ENCODE data around the gene NAT14. TPM values are rescaled to one million over a fixed set of nuclear protein-coding genes. Genes with fewer than 3 reads are reported as not detected.

Gene NAT14
- total RNA-seq, 1 experiment from 2014 or later: 87.7 TPM

- no peak for TF ChIP-seq SMAD3 (CRISPR knock-in tag; IDR thresholded peaks at IDR 0.05; ENCODE audit: borderline replicate concordance)
- TF ChIP-seq TP53 (CRISPR knock-in tag; IDR thresholded peaks at IDR 0.05): no peak
- TF ChIP-seq RELA (CRISPR knock-in tag; IDR thresholded peaks at IDR 0.05; ENCODE audit: borderline replicate concordance): no peak
- no peak for TF ChIP-seq RORB (CRISPR knock-in tag; IDR thresholded peaks at IDR 0.05)
- TF ChIP-seq ZNF671 (CRISPR knock-in tag; IDR thresholded peaks at IDR 0.05): no peak
- no peak for TF ChIP-seq OVOL2 (CRISPR knock-in tag; IDR thresholded peaks at IDR 0.05; ENCODE audit: borderline replicate concordance)
Observed at GRCh38 chr19:55489711-55490477, 4.9 kb downstream of the NAT14 start (continued).

- no peaks in the 10 kb centered on the region for H3K36me3 Mint-ChIP-seq
- ATAC-seq (no peak), DNase-seq (ENCODE audit: low spot score) (no peak)
- ChIA-PET CTCF (interaction anchor here (0.6 to 13.5 kb wide), 4 partner anchors 14 to 318 kb away, joined by 3 to 96 read pairs (median 3); no protein-coding TSS in a partner anchor), POLR2A (no interaction called here)
- no peak overlapping the region for H3K27ac Mint-ChIP-seq
- peaks cover 18% of the 10 kb centered on the region for H3K4me1 Mint-ChIP-seq
- peaks cover 3% of the 10 kb centered on the region for H3K27me3 Mint-ChIP-seq (ENCODE audit: low read depth)
- H3K9me3 Mint-ChIP-seq: no peaks in the 10 kb centered on the region
- H3K4me3 Mint-ChIP-seq: no peak overlapping the region
- TF ChIP-seq SOX15 (CRISPR knock-in tag; IDR thresholded peaks at IDR 0.05) (no peak), ATF6 (CRISPR knock-in tag; IDR thresholded peaks at IDR 0.05) (no peak), ERG (CRISPR knock-in tag; IDR thresholded peaks at IDR 0.05) (no peak), IRF2 (CRISPR knock-in tag; IDR thresholded peaks at IDR 0.05; ENCODE audit: borderline replicate concordance, low read depth) (no peak), ZNF416 (CRISPR knock-in tag; IDR thresholded peaks at IDR 0.05) (no peak), FOXK1 (CRISPR knock-in tag; IDR thresholded peaks at IDR 0.05) (no peak), NR1H2 (CRISPR knock-in tag; IDR thresholded peaks at IDR 0.05) (no peak), CREM (CRISPR knock-in tag; IDR thresholded peaks at IDR 0.05) (no peak), TP53 (CRISPR knock-in tag; IDR thresholded peaks at IDR 0.05) (no peak), ZNF512 (CRISPR knock-in tag; IDR thresholded peaks at IDR 0.05; ENCODE audit: borderline replicate concordance) (no peak), NFATC4 (CRISPR knock-in tag; IDR thresholded peaks at IDR 0.05) (no peak), ELF4 (CRISPR knock-in tag; IDR thresholded peaks at IDR 0.05; ENCODE audit: low read depth) (no peak), SMAD3 (CRISPR knock-in tag; IDR thresholded peaks at IDR 0.05; ENCODE audit: borderline replicate concordance) (no peak), GRHL2 (CRISPR knock-in tag; IDR thresholded peaks at IDR 0.05; ENCODE audit: insufficient replicate concordance, severe bottlenecking) (no peak), ZNF532 (CRISPR knock-in tag; IDR thresholded peaks at IDR 0.05; ENCODE audit: borderline replicate concordance) (no peak), TEAD1 (CRISPR knock-in tag; IDR thresholded peaks at IDR 0.05) (no peak), ZNF281 (CRISPR knock-in tag; IDR thresholded peaks at IDR 0.05) (no peak), CREB1 (CRISPR knock-in tag; IDR thresholded peaks at IDR 0.05) (no peak), ZNF138 (CRISPR knock-in tag; conservative IDR thresholded peaks at IDR 0.05) (no peak)
Observed at GRCh38 chr19:55490478-55491432, 5.8 kb downstream of the NAT14 start.
